K562 (cell line): ENCODE results near the gene LMCD1.

Experiments
- ATF6 ChIP-seq: sonication (generic); formaldehyde crosslinking; IDR thresholded peaks from 2 replicates; pipeline ENCODE4 v1.4.0; 2020; ENCODE audit warnings: mild to moderate bottlenecking, missing genetic modification reagents
- ZBTB43 ChIP-seq: sonication (generic); formaldehyde crosslinking; IDR thresholded peaks from 2 replicates; pipeline ENCODE4 v1.8.0; 2023; ENCODE audit warnings: mild to moderate bottlenecking, missing genetic modification reagents
- ZNF511 ChIP-seq: sonication (generic); formaldehyde crosslinking; IDR thresholded peaks from 2 replicates; pipeline ENCODE4 v1.8.0; 2022; ENCODE audit warnings: mild to moderate bottlenecking, missing genetic modification reagents

GRCh38 chr3:8552223-8552762 is 50.7 kb downstream of the LMCD1 start:
- TF ChIP-seq ATF6: no peak
- TF ChIP-seq ZNF511 (CRISPR knock-in tag): no peak
- no peak for TF ChIP-seq ZBTB43 (CRISPR knock-in tag)
